ENCODE results near the gene CCL4.

- TF ChIP-seq POLR2AphosphoS5 (IDR thresholded peaks at IDR 0.05; ENCODE audit: low read depth, low read length) (no peak), CTCF (IDR thresholded peaks at IDR 0.05 in 2 of 3, conservative IDR thresholded peaks at IDR 0.05 in 1 of 3; ENCODE audit: borderline replicate concordance in 1 of 3, insufficient read depth in 1 of 3, low read depth in 2 of 3, low read length in 2 of 3) (no peak), JUND (IDR thresholded peaks at IDR 0.05) (no peak), YY1 (IDR thresholded peaks at IDR 0.05; ENCODE audit: extremely low read depth, insufficient replicate concordance, low read depth, low read length) (no peak), POLR2A (IDR thresholded peaks at IDR 0.05; ENCODE audit: borderline replicate concordance, extremely low read depth, insufficient read depth, insufficient read length) (no peak), EZH2 (IDR thresholded peaks at IDR 0.05) (no peak), ZNF274 (IDR thresholded peaks at IDR 0.05; ENCODE audit: low read depth, low read length) (no peak), EZH2phosphoT487 (IDR thresholded peaks at IDR 0.05; ENCODE audit: borderline replicate concordance) (no peak), ATF3 (IDR thresholded peaks at IDR 0.05) (no peak)
Measured at GRCh38 chr17:36136036-36136435, 32.4 kb downstream of the CCL4 start.
